Breast epithelium (tissue), 4 donors: ENCODE data around the gene OR7C1. TPM values are rescaled to one million over a fixed set of nuclear protein-coding genes. Genes with fewer than 3 reads are reported as not detected.

Experiments used
- DNase-seq, 2 donors: peaks; one replicate each; pipeline ENCODE4 v3.0.0-alpha.2; 2019; ENCODE audit warnings: low spot score in 2 of 2
- H3K27ac ChIP-seq, 2 donors: fragments of 200-600 bp; sonication (generic) in 1 of 2; one replicate each; pipeline ENCODE4 v1.5.1; 2016 to 2019; ENCODE audit warnings: mild to moderate bottlenecking in 1 of 2
- H3K27me3 ChIP-seq, 2 donors: fragments of 200-600 bp; sonication (generic) in 1 of 2; one replicate each; pipeline versions ENCODE4 v1.5.1 to v1.6.0; 2017 to 2019; ENCODE audit warnings: control low read depth in 1 of 2, mild to moderate bottlenecking in 1 of 2
- H3K36me3 ChIP-seq: fragments of 200-600 bp; one replicate; pipeline ENCODE4 v1.5.1; 2019
- H3K4me1 ChIP-seq, 2 donors: fragments of 200-600 bp; sonication (generic); one replicate each; pipeline ENCODE4 v1.5.1; 2016 to 2019; ENCODE audit warnings: control low read depth in 1 of 2
- H3K4me3 ChIP-seq, 3 donors: fragments of 200-600 bp; sonication (generic); 1 replicate in 2 of 3; 2 replicates in 1 of 3; pipeline ENCODE4 v1.5.1; 2016 to 2019; ENCODE audit warnings: mild to moderate bottlenecking in 3 of 3, moderate library complexity in 2 of 3
- H3K9me3 ChIP-seq, 2 donors: fragments of 200-600 bp; sonication (generic) in 1 of 2; one replicate each; pipeline ENCODE4 v1.5.1; 2016 to 2019; ENCODE audit warnings: control low read depth in 1 of 2
- POLR2A ChIP-seq: fragments of 450-650 bp; IDR thresholded peaks from one replicate; pipeline ENCODE4 v1.6.1; 2016; ENCODE audit warnings: antibody characterized with exemption, mild to moderate bottlenecking, moderate library complexity
- POLR2AphosphoS5 ChIP-seq, 3 donors: sonication (generic); formaldehyde crosslinking; IDR thresholded peaks; one replicate each; pipeline ENCODE4 v1.6.1; 2017; ENCODE audit warnings: antibody characterized with exemption in 3 of 3
- intact Hi-C: fragments of 100-400 bp; cut with DNase I; formaldehyde crosslinking; loops from one replicate; pipeline ENCODE4 v1.15.1; 2023; ENCODE audit warnings: low total_unique reads
- total RNA-seq, 3 donors: library from RNA; depleted of rRNA; stranded (reverse); fragments of >200 nt; gene quantifications; one replicate each; pipeline ENCODE4 v1.1.0, GENCODE V29; 2016
- TF ChIP-seq, protein P1 (sequence below), 3 donors: fragments of 450-650 bp; IDR thresholded peaks; one replicate each; pipeline ENCODE4 v1.5.1; 2016 to 2017; ENCODE audit warnings: antibody characterized with exemption in 3 of 3, mild to moderate bottlenecking in 3 of 3, moderate library complexity in 3 of 3

The OR7C1 gene
- total RNA-seq: 1 to 10 TPM in 1 of 3 donors, under 1 TPM in 1, not detected in 1; 0.98 to 1.5 TPM

DNA sequence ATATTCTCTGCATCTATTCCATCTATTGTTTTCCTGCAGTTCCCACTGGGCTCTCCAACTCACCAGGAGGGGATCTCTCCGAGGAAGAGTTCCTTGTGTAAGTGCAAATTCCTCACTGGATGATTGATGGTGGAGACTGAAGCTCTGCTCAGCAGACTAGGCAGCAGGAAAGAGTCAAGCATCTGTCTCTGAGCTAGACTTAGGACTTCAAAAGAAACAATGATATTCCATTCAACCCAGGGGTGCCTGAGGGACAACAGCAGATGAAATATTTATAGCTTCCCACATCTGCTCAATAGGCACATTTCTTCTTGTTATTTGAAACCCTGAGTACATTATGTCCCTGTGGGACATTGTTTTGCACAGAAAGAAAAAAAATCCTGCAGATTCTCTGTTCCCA, at the start of gene OR7C1, which contains the start of gene OR7A5:
TSS of gene OR7C1 (minus strand) at position 175 of the 400 bp plus-strand sequence. CDS start 35,049 bp downstream, outside the sequence.
TSS of gene OR7A5 (minus strand) at position 175 of the 400 bp plus-strand sequence. CDS start 6,944 bp downstream, outside the sequence.
- Histone ChIP-seq H3K27ac (peak within 1 kb of the TSS; percentile 90 to 94), H3K9me3 (no peaks in the 10 kb centered on the region), H3K27me3 (no peaks in the 10 kb centered on the region), H3K36me3 (no peaks in the 10 kb centered on the region), H3K4me1 (no peaks in the 10 kb centered on the region), H3K4me3 (peak within 1 kb of the TSS in 2 of 3 donors; percentile 35 to 43)
- peak in 1 of 3 donors; percentile 71 for TF ChIP-seq POLR2AphosphoS5 (IDR thresholded peaks at IDR 0.05)
- no peak for TF ChIP-seq POLR2A
- TF ChIP-seq, protein P1, sequence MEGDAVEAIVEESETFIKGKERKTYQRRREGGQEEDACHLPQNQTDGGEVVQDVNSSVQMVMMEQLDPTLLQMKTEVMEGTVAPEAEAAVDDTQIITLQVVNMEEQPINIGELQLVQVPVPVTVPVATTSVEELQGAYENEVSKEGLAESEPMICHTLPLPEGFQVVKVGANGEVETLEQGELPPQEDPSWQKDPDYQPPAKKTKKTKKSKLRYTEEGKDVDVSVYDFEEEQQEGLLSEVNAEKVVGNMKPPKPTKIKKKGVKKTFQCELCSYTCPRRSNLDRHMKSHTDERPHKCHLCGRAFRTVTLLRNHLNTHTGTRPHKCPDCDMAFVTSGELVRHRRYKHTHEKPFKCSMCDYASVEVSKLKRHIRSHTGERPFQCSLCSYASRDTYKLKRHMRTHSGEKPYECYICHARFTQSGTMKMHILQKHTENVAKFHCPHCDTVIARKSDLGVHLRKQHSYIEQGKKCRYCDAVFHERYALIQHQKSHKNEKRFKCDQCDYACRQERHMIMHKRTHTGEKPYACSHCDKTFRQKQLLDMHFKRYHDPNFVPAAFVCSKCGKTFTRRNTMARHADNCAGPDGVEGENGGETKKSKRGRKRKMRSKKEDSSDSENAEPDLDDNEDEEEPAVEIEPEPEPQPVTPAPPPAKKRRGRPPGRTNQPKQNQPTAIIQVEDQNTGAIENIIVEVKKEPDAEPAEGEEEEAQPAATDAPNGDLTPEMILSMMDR (IDR thresholded peaks at IDR 0.05): peak in 1 of 3 donors; percentile 17
- intact Hi-C loops: loop anchor here (5.0 kb wide), 1 partner anchor 1453 kb away; no protein-coding TSS in a partner anchor
- DNase-seq: peak in 1 of 2 donors; percentile 78

DNA sequence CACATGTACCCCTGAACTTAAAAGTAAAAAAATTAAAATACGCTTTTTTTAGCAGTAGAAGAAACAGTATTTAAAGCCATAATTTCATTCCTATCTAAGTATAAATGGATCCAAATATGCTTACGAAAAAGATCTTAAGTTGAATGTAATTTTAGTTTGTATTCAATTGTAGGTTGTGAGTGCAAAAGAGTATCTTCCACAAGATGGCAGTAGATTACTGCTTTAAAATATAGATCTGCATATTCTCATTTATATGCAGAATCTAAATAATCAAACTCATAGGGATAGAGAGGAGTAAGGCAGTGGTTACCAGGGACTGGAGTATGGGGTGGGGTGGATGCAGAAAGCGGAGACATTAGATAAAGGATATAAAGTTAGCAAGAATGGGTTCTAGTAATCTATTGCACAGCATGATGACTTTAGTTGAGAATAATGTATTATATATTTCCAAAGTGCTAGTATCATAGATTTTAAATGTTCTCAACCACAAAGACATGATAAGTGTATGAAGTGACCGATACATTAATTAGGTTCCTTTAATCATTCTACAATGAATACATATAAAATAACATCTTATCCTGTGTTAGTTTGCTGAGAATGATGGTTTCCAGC, 36.7 kb upstream of the OR7C1 start:
- Histone ChIP-seq H3K27me3 (no peaks in the 10 kb centered on the region), H3K9me3 (no peaks in the 10 kb centered on the region), H3K27ac (no peak overlapping the region), H3K4me3 (no peak overlapping the region), H3K36me3 (no peaks in the 10 kb centered on the region), H3K4me1 (no peaks in the 10 kb centered on the region)
- DNase-seq: no peak
- TF ChIP-seq POLR2AphosphoS5 (IDR thresholded peaks at IDR 0.05): no peak
- TF ChIP-seq, protein P1 (IDR thresholded peaks at IDR 0.05): peak in 2 of 3 donors; percentile 29 to 54
- TF ChIP-seq POLR2A: no peak
- intact Hi-C loops: no loop called here

DNA sequence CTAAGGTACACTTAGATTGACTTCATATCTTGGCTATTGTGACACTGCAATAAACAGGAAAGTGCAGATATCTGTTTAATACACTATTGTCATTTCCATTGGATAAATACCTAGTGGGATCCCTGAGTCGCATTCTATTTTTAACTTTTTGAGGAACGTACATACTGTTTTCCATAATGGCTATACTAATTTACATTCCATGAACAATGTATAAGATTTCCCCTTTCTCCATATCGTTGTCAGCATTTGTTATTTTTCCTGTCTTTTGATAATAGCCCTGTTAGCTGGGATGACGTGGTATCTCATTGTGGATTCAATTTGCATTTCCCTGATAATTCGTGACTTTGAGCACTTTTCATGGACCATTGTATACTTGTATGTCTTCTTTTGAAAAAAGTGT, 33.5 kb upstream of the OR7C1 start:
- H3K9me3 ChIP-seq: no peaks in the 10 kb centered on the region
- no peaks in the 10 kb centered on the region for H3K36me3 ChIP-seq
- DNase-seq: no peak
- H3K27ac ChIP-seq: no peak overlapping the region
- H3K4me3 ChIP-seq: no peak overlapping the region
- intact Hi-C loops: no loop called here
- no peak for TF ChIP-seq POLR2A
- TF ChIP-seq POLR2AphosphoS5 (IDR thresholded peaks at IDR 0.05): no peak
- TF ChIP-seq, protein P1 (IDR thresholded peaks at IDR 0.05): no peak
- H3K4me1 ChIP-seq: no peaks in the 10 kb centered on the region
- H3K27me3 ChIP-seq: no peaks in the 10 kb centered on the region

DNA sequence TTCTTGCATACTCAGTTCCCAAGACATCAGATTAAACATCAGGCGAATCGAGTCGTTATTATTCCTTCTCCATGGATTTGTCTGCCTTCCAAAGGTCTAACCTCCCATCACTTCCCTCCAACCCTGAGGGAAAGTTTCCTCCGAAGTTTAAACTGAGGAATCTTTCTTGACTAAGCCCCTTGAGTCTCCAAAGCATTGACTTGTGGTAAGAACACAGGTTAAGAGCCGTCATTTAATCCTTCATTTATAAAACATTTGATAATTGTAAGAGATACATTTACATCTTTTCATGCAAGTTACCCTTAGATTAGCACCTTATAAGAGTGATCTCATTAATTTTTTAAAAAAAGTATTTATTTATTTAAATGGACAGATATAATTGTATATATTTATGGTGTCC, 13.8 kb upstream of the OR7C1 start, which contains the start of gene OR7A10:
TSS of gene OR7A10 (minus strand) at position 101 of the 400 bp plus-strand sequence. CDS start 7,045 bp downstream, outside the sequence.
- DNase-seq: no peak
- no peaks in the 10 kb centered on the region for H3K27me3 ChIP-seq
- no peaks in the 10 kb centered on the region for H3K9me3 ChIP-seq
- intact Hi-C loops: no loop called here
- no peak within 1 kb of the TSS for H3K4me3 ChIP-seq
- H3K27ac ChIP-seq: no peak within 1 kb of the TSS
- H3K36me3 ChIP-seq: no peaks in the 10 kb centered on the region
- TF ChIP-seq, protein P1 (IDR thresholded peaks at IDR 0.05): no peak
- TF ChIP-seq POLR2AphosphoS5 (IDR thresholded peaks at IDR 0.05) (no peak), POLR2A (no peak)
- no peaks in the 10 kb centered on the region for H3K4me1 ChIP-seq

DNA sequence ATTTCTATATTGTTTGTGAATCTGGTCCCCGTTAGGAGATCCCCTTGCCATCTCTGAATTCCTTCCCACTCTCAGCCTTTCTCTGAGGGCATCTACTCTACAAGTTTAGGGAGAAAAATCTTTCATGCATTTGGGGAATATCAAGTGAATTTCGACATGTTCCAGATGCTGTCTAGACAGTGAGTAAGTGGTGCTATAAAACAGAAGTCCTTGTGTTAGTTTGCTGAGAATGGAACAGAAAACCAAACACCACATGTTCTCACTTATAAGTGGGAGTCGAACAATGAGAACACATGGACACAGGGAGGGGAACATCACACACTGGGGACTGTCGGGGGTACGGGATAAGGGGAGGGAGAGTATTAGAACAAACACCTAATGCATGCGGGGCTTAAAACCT, 8.6 kb upstream of the OR7C1 start:
- Histone ChIP-seq H3K4me3 (no peak overlapping the region), H3K4me1 (no peaks in the 10 kb centered on the region), H3K36me3 (no peaks in the 10 kb centered on the region), H3K27ac (no peak overlapping the region), H3K27me3 (no peaks in the 10 kb centered on the region), H3K9me3 (no peaks in the 10 kb centered on the region)
- intact Hi-C loops: no loop called here
- TF ChIP-seq POLR2A: no peak
- TF ChIP-seq POLR2AphosphoS5 (IDR thresholded peaks at IDR 0.05): no peak
- TF ChIP-seq, protein P1 (IDR thresholded peaks at IDR 0.05): no peak
- no peak for DNase-seq
